Activated CD8-positive, alpha-beta memory T cell treated with anti-CD3 and anti-CD28 coated beads for 36 hours (primary cell): Measurements from ENCODE around the gene MKRN2OS. TPM values are rescaled to one million over a fixed set of nuclear protein-coding genes. Genes with fewer than 3 reads are reported as not detected.

Source experiments
- CTCF ChIA-PET: fragments of 350-600 bp; sonication (Branson Sonifier 250); formaldehyde crosslinking; loops from one replicate; lab custom pipeline; 2021; ENCODE audit warnings: antibody characterized with exemption; lab: Charles Lee
- POLR2A ChIA-PET: fragments of 350-600 bp; sonication (Branson Sonifier 250); formaldehyde crosslinking; loops from one replicate; lab custom pipeline; 2021; ENCODE audit warnings: antibody characterized with exemption; lab: Charles Lee
- total RNA-seq, 2 experiments: library from RNA; stranded (reverse); gene quantifications; one replicate each; pipeline ENCODE4 v1.2.3, GENCODE V29; 2021

Gene MKRN2OS
- total RNA-seq, 2 experiments from 2014 or later: not detected

GRCh38 chr3:12532182-12532581, 13.1 kb downstream of the MKRN2OS start:
- CTCF ChIA-PET: no interaction called here
- POLR2A ChIA-PET: no interaction called here

GRCh38 chr3:12527757-12528143, 17.5 kb downstream of the MKRN2OS start:
- ChIA-PET POLR2A (no interaction called here), CTCF (no interaction called here)

- CTCF ChIA-PET: interaction anchor here (0.6 kb wide), 1 partner anchor 30 kb away, joined by 3 read pairs; no protein-coding TSS in a partner anchor
- POLR2A ChIA-PET: no interaction called here
Observed at GRCh38 chr3:12522721-12523120, 22.6 kb downstream of the MKRN2OS start.

GRCh38 chr3:12521010-12521409, 24.3 kb downstream of the MKRN2OS start:
- ChIA-PET CTCF (no interaction called here), POLR2A (no interaction called here)

- ChIA-PET CTCF (interaction anchor here (0.8 kb wide), 1 partner anchor 45 kb away, joined by 4 read pairs; no protein-coding TSS in a partner anchor), POLR2A (no interaction called here)
Observed at GRCh38 chr3:12518261-12519028, 26.9 kb downstream of the MKRN2OS start.

GRCh38 chr3:12516873-12517272, 28.4 kb downstream of the MKRN2OS start:
- CTCF ChIA-PET: no interaction called here
- POLR2A ChIA-PET: no interaction called here

GRCh38 chr3:12515631-12516030, 29.7 kb downstream of the MKRN2OS start:
- ChIA-PET CTCF (no interaction called here), POLR2A (no interaction called here)

GRCh38 chr3:12513694-12514446, 31.4 kb downstream of the MKRN2OS start:
- POLR2A ChIA-PET: no interaction called here
- CTCF ChIA-PET: no interaction called here

- ChIA-PET POLR2A (no interaction called here), CTCF (no interaction called here)
Observed at GRCh38 chr3:12512534-12513118, 32.7 kb downstream of the MKRN2OS start.

GRCh38 chr3:12509466-12509865, 35.8 kb downstream of the MKRN2OS start:
- CTCF ChIA-PET: no interaction called here

GRCh38 chr3:12508291-12508700, 37.0 kb downstream of the MKRN2OS start:
- ChIA-PET CTCF (interaction anchor here (1.1 kb wide), 1 partner anchor 107 kb away, joined by 3 read pairs; no protein-coding TSS in a partner anchor), POLR2A (no interaction called here)

More at GRCh38 chr3:12509466-12509865, 35.8 kb downstream of the MKRN2OS start:
- POLR2A ChIA-PET: no interaction called here

- POLR2A ChIA-PET: no interaction called here
- CTCF ChIA-PET: interaction anchor here (1.1 kb wide), 1 partner anchor 108 kb away, joined by 3 read pairs; no protein-coding TSS in a partner anchor
Observed at GRCh38 chr3:12507591-12508281, 37.6 kb downstream of the MKRN2OS start.

- ChIA-PET CTCF (interaction anchor here (0.9 kb wide), 1 partner anchor 21 kb away, joined by 4 read pairs; no protein-coding TSS in a partner anchor), POLR2A (no interaction called here)
Observed at GRCh38 chr3:12506201-12506709, 39.0 kb downstream of the MKRN2OS start.

- ChIA-PET POLR2A (interaction anchor here (0.5 kb wide), 1 partner anchor 291 kb away, joined by 4 read pairs; no protein-coding TSS in a partner anchor), CTCF (no interaction called here)
Observed at GRCh38 chr3:12503126-12503957, 42.0 kb downstream of the MKRN2OS start.

- CTCF ChIA-PET: no interaction called here
- POLR2A ChIA-PET: no interaction called here
Observed at GRCh38 chr3:12501360-12502020, 43.8 kb downstream of the MKRN2OS start.

- POLR2A ChIA-PET: no interaction called here
- CTCF ChIA-PET: no interaction called here
Observed at GRCh38 chr3:12499474-12499873, 45.8 kb downstream of the MKRN2OS start.

- CTCF ChIA-PET: no interaction called here
- POLR2A ChIA-PET: no interaction called here
Observed at GRCh38 chr3:12496453-12496761, 48.9 kb downstream of the MKRN2OS start.
